Prostate gland (tissue), 2 donors: ENCODE data around the gene ZDHHC17. TPM values are rescaled to one million over a fixed set of nuclear protein-coding genes. Genes with fewer than 3 reads are reported as not detected.

Experiments
- DNase-seq: peaks from one replicate; pipeline ENCODE4 v3.0.0-alpha.2; 2019; ENCODE audit warnings: low spot score
- H3K27ac ChIP-seq, 2 donors: fragments of 200-600 bp; sonication (generic); 2 replicates each; pipeline ENCODE4 v1.5.1; 2017 to 2019
- H3K27me3 ChIP-seq: fragments of 200-600 bp; sonication (generic); replicated peaks from 2 replicates; pipeline ENCODE4 v1.5.1; 2019; ENCODE audit not compliant: insufficient read depth
- H3K36me3 ChIP-seq, 2 donors: fragments of 200-600 bp; sonication (generic); 1 replicate in 1 of 2; 2 replicates in 1 of 2; pipeline versions ENCODE4 v1.5.1 to v1.8.1; 2017 to 2019
- H3K4me1 ChIP-seq: fragments of 200-600 bp; sonication (generic); replicated peaks from 2 replicates; pipeline ENCODE4 v1.5.1; 2019
- H3K4me3 ChIP-seq, 2 donors: fragments of 200-600 bp; sonication (generic); 2 replicates each; pipeline ENCODE4 v1.5.1; 2017 to 2019
- H3K9me3 ChIP-seq: fragments of 200-600 bp; sonication (generic); 2 replicates; pipeline ENCODE4 v1.5.1; 2017
- POLR2A ChIP-seq: fragments of 450-650 bp; IDR thresholded peaks from one replicate; pipeline ENCODE4 v1.6.1; 2016; ENCODE audit warnings: antibody characterized with exemption, mild to moderate bottlenecking
- POLR2AphosphoS5 ChIP-seq: sonication (generic); formaldehyde crosslinking; IDR thresholded peaks from one replicate; pipeline ENCODE4 v1.6.1; 2017; ENCODE audit warnings: antibody characterized with exemption
- WGBS: methylation state at CpG from one replicate; pipeline ENCODE4 v1.1.5; 2018; 5-methylcytosine and 5-hydroxymethylcytosine counted together
- intact Hi-C: fragments of 100-400 bp; cut with DNase I; formaldehyde crosslinking; loops from one replicate; pipeline ENCODE4 v1.14.2; 2022
- total RNA-seq, 2 donors: library from RNA; depleted of rRNA; stranded (reverse); fragments of >200 nt; gene quantifications; one replicate each; pipeline ENCODE4 v1.1.0, GENCODE V29; 2016
- TF ChIP-seq, protein P1 (sequence below), 4 experiments: fragments of 200-600 bp in 2 of 4; fragments of 450-650 bp in 2 of 4; sonication (generic) in 2 of 4; IDR thresholded peaks; 1 replicate in 3 of 4; 2 replicates in 1 of 4; pipeline ENCODE4 v1.5.1; 2016 to 2019; ENCODE audit warnings: antibody characterized with exemption in 4 of 4, mild to moderate bottlenecking in 2 of 4, moderate library complexity in 2 of 4

The ZDHHC17 gene
- total RNA-seq, 2 donors from 2014 or later, result 21.6 to 34.6 TPM

DNA sequence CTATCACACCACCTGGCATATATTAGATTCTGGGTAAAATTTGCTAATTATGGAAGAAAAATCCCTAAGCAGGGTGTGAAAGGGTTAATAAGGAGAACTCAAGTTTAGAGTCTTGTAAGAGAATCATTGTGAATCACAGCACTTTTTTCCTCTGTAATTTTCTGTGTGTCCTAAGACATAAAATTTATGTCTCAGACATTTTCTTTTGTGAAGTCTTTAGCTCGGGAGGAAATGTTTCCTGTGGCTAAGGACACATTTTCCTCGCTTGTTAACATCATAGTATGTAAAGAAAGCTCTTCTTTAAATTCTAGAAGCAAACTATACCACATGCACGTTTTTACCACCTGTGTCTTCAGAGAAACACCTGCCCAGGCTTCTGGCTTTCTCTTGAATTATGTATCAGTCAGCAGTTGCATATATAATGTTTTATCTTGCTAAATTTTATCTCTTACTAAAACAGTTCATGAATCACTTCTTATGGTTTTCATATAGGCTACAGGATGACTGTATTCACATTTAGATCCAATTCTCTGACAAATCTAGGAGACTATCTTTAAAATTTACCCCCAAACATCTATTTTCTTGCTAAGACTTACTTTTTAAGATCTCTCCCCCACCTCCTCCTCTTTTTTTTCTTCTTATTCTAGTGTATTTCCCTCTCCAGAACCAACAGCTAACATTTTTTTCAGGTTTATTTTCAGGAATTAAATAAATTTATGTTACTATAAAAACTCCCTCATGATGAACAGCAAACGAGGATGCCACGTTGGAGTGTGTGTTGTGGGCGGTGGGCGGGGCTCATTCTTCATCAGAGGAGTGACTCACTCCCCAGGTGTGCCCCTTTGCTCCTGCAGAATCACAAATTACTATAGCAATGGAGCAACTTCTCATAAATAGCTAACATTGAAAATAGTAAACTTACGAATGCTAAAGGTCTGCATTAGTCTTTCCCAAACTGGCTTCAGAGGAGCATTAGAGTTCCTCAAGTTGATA is 126.5 kb downstream of the ZDHHC17 start:
- H3K4me1 ChIP-seq, result no peaks in the 10 kb centered on the region
- DNase-seq, result no peak
- WGBS, result 36% methylated on average over 8 of the region's 8 CpGs
- no peak overlapping the region for H3K4me3 ChIP-seq
- no peak overlapping the region for H3K27ac ChIP-seq
- intact Hi-C loops, result no loop called here
- no peaks in the 10 kb centered on the region for H3K36me3 ChIP-seq
- H3K27me3 ChIP-seq, result no peaks in the 10 kb centered on the region
- TF ChIP-seq, protein P1, sequence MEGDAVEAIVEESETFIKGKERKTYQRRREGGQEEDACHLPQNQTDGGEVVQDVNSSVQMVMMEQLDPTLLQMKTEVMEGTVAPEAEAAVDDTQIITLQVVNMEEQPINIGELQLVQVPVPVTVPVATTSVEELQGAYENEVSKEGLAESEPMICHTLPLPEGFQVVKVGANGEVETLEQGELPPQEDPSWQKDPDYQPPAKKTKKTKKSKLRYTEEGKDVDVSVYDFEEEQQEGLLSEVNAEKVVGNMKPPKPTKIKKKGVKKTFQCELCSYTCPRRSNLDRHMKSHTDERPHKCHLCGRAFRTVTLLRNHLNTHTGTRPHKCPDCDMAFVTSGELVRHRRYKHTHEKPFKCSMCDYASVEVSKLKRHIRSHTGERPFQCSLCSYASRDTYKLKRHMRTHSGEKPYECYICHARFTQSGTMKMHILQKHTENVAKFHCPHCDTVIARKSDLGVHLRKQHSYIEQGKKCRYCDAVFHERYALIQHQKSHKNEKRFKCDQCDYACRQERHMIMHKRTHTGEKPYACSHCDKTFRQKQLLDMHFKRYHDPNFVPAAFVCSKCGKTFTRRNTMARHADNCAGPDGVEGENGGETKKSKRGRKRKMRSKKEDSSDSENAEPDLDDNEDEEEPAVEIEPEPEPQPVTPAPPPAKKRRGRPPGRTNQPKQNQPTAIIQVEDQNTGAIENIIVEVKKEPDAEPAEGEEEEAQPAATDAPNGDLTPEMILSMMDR (IDR thresholded peaks at IDR 0.05), result no peak
- TF ChIP-seq POLR2AphosphoS5, result no peak
- no peaks in the 10 kb centered on the region for H3K9me3 ChIP-seq

DNA sequence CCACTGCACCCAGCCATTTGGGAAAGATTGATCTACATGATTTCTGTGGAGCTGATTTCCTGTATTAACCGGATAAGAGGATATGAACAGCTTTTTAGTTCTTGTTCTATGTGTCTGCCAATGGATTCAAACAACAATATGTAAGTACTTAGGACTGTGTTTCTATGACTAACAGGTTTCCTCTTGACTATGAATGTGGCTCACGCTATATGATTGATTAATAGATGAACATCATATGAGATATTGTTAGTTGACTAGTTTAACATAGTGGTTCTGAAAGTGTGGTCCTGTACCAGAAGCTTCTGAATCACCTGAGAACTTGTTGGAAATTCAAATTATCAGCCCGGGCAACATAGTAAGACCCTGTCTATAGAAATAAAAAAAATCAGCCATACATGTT is 127.7 kb downstream of the ZDHHC17 start:
- no peak overlapping the region for H3K27ac ChIP-seq
- no peaks in the 10 kb centered on the region for H3K9me3 ChIP-seq
- no peak for TF ChIP-seq POLR2A
- TF ChIP-seq, protein P1 (IDR thresholded peaks at IDR 0.05), result no peak
- H3K4me1 ChIP-seq, result no peaks in the 10 kb centered on the region
- DNase-seq, result no peak
- H3K27me3 ChIP-seq, result no peaks in the 10 kb centered on the region
- H3K4me3 ChIP-seq, result no peak overlapping the region
- 94% methylated on average over 3 of the region's 3 CpGs for WGBS
- intact Hi-C loops, result no loop called here
- H3K36me3 ChIP-seq, result no peaks in the 10 kb centered on the region

DNA sequence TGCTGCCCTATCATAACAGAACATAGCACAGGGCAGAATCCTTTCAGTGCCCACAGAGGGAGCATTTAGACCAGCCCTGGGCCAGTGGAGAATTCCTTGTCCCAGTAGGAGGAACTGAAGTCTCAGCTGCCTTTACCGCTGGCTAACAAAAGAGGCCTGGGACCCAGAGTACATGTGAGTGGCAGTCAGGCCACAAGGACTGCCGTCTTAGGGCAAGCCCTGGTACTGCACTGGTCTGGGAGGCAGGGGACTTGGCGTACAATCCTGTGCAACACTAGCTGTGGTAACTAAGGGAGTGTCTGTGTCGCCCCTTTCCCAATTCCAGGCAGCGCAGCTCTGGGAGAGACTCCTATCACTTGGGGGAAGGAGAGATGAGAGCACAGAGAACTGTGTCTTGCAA is 131.9 kb downstream of the ZDHHC17 start:
- TF ChIP-seq, protein P1 (IDR thresholded peaks at IDR 0.05), result no peak
- TF ChIP-seq POLR2A (no peak), POLR2AphosphoS5 (no peak)
- intact Hi-C loops, result no loop called here
- 97% methylated on average over 5 of the region's 5 CpGs for WGBS

DNA sequence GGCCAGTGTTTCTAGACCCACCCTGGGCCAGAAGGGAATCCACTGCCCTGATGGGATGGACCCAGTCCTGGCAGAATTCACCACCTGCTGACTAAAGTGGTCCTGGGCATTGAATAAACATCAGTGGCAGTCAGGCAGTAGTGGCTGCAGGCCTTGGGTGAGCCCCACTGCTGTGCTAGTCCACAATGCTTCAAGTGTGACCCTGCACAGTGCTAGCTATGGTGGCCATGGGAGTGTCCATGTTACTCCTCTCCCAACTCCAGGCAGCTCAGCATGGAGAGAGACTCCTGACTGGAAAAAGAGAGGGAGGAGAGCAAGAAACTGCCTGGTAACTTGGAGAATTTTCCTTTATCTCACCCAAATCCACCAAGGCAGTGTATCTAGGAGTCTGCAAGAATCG is 132.4 kb downstream of the ZDHHC17 start:
- 100% methylated on average over 1 of the region's 1 CpG for whole genome bisulfite sequencing
- DNase-seq, result no peak
- H3K27me3 ChIP-seq, result no peaks in the 10 kb centered on the region
- no peaks in the 10 kb centered on the region for H3K9me3 ChIP-seq
- H3K4me1 ChIP-seq, result no peaks in the 10 kb centered on the region
- H3K4me3 ChIP-seq, result no peak overlapping the region
- intact Hi-C loops, result no loop called here
- no peaks in the 10 kb centered on the region for H3K36me3 ChIP-seq
- no peak for TF ChIP-seq POLR2A
- H3K27ac ChIP-seq, result no peak overlapping the region

More for the DNA sequence above, 131.9 kb downstream of the ZDHHC17 start:
- Histone ChIP-seq H3K36me3 (no peaks in the 10 kb centered on the region), H3K4me1 (no peaks in the 10 kb centered on the region), H3K27ac (no peak overlapping the region), H3K27me3 (no peaks in the 10 kb centered on the region), H3K4me3 (no peak overlapping the region), H3K9me3 (no peaks in the 10 kb centered on the region)
- DNase-seq, result no peak

DNA sequence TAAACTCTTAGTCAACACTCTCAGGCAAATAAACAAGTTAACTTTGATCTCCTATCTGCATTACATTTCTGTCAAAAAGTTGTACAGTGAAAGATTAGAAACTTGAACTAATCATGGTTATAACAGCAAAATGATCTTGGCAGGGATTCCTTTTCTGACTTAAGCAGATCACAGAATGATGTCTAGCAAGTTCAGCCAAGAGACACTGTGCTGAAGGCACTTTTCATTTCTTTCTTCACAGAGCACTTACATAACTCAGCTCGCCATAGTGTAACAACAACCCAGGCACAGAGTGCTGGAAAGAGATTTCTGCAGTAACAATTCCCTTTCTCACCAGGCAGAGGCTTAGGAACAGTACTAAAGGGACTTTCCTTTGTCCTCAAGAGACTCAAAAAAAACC is 134.5 kb downstream of the ZDHHC17 start:
- no peaks in the 10 kb centered on the region for H3K36me3 ChIP-seq
- TF ChIP-seq POLR2A, result no peak
- no peak for TF ChIP-seq POLR2AphosphoS5
- TF ChIP-seq, protein P1 (IDR thresholded peaks at IDR 0.05), result no peak
- H3K27ac ChIP-seq, result peak overlapping the region in 1 of 2 donors; percentile 5
- WGBS, result 21% methylated on average over 1 of the region's 1 CpG
- H3K4me1 ChIP-seq, result no peaks in the 10 kb centered on the region
- no peak overlapping the region for H3K4me3 ChIP-seq
- intact Hi-C loops, result no loop called here
- no peaks in the 10 kb centered on the region for H3K27me3 ChIP-seq
- no peak for DNase-seq
- no peaks in the 10 kb centered on the region for H3K9me3 ChIP-seq
